GM20000 (cell line): Measurements from ENCODE around the gene CDKN2B.
"Not testable (repeated sequence)": the region's sequence is repeated elsewhere in the genome, so short reads cannot be mapped to it uniquely, and the experiment has no call there.

Experiments used
- DNase-seq: peaks from one replicate; pipeline ENCODE4 v3.0.0; 2012; ENCODE audit warnings: low spot score
- TF ChIP-seq, protein P1 (sequence below): IDR thresholded peaks from 2 replicates; pipeline ENCODE4 v1.5.1; 2012; ENCODE audit warnings: mild to moderate bottlenecking, control low read depth; ENCODE audit errors: extremely low read depth, missing control alignments

Gene CDKN2B

DNA sequence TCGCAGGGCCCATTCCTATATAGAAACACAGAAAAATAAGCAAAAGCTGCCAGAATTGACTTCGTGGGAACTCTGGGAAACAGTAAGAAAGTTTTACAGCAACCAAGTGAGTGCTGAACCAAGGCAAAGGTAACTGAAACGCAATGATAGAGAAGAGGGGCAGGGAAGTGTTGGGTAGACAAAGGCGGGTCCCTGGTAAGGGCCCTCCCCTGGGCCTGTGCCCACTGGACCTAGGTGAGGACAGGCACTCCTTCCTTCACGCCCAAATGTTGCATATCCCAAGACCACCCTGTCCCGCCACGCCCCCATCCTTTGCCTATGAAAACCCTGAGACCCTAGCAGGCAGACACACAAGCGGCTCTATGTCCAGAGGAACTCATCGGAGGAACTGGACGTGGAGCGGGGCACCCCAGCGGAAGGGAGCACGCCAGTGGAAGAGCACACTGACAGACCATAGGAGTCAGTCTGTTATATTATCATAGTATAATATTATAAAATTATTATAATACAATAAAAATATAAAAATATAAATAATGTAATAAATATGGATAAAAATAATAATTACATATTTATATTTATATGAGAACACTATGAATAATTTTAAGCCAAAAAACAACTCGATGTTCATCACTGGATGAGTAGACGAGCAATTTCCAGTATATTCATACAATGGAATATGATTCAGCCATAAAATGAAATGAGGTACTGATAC is 42.8 kb downstream of the CDKN2B start:
- TF ChIP-seq, protein P1, sequence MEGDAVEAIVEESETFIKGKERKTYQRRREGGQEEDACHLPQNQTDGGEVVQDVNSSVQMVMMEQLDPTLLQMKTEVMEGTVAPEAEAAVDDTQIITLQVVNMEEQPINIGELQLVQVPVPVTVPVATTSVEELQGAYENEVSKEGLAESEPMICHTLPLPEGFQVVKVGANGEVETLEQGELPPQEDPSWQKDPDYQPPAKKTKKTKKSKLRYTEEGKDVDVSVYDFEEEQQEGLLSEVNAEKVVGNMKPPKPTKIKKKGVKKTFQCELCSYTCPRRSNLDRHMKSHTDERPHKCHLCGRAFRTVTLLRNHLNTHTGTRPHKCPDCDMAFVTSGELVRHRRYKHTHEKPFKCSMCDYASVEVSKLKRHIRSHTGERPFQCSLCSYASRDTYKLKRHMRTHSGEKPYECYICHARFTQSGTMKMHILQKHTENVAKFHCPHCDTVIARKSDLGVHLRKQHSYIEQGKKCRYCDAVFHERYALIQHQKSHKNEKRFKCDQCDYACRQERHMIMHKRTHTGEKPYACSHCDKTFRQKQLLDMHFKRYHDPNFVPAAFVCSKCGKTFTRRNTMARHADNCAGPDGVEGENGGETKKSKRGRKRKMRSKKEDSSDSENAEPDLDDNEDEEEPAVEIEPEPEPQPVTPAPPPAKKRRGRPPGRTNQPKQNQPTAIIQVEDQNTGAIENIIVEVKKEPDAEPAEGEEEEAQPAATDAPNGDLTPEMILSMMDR: no peak
- no peak for DNase-seq

DNA sequence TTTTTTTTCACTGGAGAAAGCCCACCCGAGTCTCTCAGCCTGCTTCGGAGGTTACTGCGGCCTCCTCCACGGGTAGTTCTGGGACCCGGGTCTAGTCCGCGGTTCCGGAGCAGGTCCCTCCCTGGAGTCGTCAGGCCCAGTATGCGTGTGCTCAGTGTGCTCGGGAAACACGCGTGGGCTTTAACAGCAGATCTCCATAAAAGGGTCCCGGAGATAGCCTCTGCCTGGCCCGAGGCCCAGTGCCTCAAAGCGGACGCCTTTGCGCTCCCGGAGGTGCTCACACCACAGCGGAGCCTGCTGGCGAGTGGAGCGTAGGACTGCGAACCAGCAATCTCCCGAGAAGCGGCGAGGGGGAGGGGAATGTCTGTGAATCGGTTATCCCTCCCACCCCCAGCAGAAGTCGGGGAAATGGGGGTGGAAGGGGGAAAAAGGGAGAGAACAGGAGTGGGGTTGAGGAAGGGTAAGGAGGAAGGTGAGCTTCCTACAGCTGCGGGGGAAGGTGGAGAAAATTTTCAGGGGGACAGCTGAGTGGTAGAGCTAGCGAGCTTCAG is 43.6 kb downstream of the CDKN2B start:
- peak; percentile 84 for DNase-seq
- TF ChIP-seq, protein P1: peak; percentile 37

DNA sequence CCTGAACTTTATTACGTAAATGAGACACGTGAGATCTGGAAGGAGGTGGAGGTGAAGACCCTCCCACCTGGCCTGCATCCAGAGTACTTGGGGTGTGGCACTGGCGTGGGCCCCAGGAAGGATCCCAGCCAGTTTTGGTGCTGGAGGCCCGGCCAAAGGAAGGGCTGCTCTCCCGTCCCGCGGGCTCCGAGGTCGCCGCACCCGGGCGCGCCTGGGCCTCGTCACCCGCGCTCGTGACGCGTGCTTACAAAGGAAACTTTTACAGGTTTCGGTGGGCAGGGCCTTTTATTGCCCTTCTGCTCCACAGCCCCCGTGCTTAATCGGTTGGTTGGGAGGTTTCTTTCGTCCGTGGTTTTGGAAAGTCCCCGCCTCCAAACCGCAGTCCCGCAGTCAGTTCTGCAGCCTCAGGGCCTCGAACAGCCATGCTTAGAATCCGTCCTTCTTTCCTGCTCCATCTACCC is 44.1 kb downstream of the CDKN2B start:
- peak; percentile 75 for DNase-seq
- TF ChIP-seq, protein P1: no peak

DNA sequence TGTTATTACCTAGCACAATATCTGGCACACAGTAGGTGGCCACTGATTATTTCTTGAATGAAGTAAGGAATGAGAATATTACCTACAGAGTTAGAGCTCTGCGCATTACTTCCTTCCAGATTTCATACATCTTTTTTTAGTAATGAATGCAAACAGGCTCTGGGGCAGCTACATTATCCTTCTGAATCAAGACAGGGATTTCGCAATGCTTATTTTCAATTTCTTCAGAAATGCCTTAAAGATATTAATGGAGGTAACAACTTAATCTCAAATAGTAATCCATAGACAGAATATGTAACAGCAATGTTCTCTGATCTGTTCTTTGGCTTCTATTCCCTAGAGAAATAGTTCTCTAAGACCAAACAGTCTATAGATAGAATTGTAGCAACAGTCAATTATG is 47.5 kb downstream of the CDKN2B start:
- TF ChIP-seq, protein P1: no peak
- no peak for DNase-seq

DNA sequence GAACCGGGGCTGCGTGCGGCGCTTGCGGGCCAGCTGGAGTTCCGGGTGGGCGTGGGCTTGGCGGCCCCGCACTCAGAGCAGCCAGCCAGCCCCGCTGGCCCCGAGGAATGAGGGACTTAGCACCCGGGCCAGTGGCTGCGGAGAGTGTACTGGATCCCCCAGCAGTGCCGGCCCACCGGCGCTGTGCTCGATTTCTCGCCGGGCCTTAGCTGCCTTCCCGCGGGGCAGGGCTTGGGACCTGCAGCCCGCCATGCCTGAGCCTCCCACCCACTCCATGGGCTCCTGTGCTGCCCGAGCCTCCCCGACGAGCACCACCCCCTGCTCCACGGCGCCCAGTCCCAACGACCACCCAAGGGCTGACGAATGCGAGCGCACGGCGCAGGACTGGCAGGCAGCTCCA is 49.8 kb downstream of the CDKN2B start:
- DNase-seq: not testable (repeated sequence)

DNA sequence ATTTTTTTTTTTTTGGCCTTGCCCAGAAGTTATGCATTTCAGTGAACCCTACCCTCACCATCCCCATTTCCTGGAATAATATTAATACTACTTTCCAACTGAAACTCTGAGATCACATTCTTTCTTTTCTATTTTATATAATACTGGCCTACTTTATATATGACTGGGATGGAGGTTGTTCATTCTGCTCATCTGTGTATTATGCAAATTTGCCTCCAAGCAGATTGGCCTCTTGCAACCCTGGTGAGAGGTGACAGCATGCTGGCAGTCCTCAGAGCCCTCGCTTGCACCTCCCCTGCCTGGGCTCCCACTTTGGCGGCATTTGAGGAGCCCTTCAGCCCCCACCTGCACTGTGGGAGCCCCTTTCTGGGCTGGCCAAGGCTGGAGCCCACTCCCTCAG is 50.3 kb downstream of the CDKN2B start:
- TF ChIP-seq, protein P1: no peak
- DNase-seq: no peak
